HG03521 (cell line): ENCODE results near the gene RRP1B.
"Not testable (repeated sequence)": the region's sequence is repeated elsewhere in the genome, so short reads cannot be mapped to it uniquely, and the experiment has no call there.

Experiments used
- ATAC-seq: cut with Tn5 transposase; IDR thresholded peaks from one replicate; pipeline ENCODE4 v1.9.1; 2021; ENCODE audit warnings: mild to moderate bottlenecking, moderate library complexity; ENCODE audit not compliant: unreplicated experiment

The RRP1B gene

GRCh38 chr21:43697758-43698643 lies 38.6 kb downstream of the RRP1B start:
- ATAC-seq = no peak

GRCh38 chr21:43699492-43699777 lies 40.1 kb downstream of the RRP1B start:
- not testable (repeated sequence) for ATAC-seq

GRCh38 chr21:43699933-43700599 lies 40.7 kb downstream of the RRP1B start:
- ATAC-seq = no peak

- ATAC-seq = no peak
These were observed 42.8 kb downstream of the RRP1B start for GRCh38 chr21:43701936-43702784.

GRCh38 chr21:43702785-43703034 lies 43.4 kb downstream of the RRP1B start:
- ATAC-seq = no peak

GRCh38 chr21:43703035-43703880 lies 43.9 kb downstream of the RRP1B start:
- no peak for ATAC-seq

GRCh38 chr21:43707462-43707861 lies 48.1 kb downstream of the RRP1B start:
- ATAC-seq = no peak

GRCh38 chr21:43708745-43709381 lies 49.5 kb downstream of the RRP1B start:
- no peak for ATAC-seq

- ATAC-seq = no peak
These were observed 53.0 kb downstream of the RRP1B start for GRCh38 chr21:43712268-43712942.

GRCh38 chr21:43713123-43713522 lies 53.8 kb downstream of the RRP1B start:
- ATAC-seq = not testable (repeated sequence)

- peak; percentile 28 for ATAC-seq
These were observed 57.2 kb downstream of the RRP1B start for GRCh38 chr21:43716376-43717165.

GRCh38 chr21:43717166-43717853 lies 58.0 kb downstream of the RRP1B start:
- ATAC-seq = no peak

- no peak for ATAC-seq
These were observed 58.9 kb downstream of the RRP1B start for GRCh38 chr21:43717967-43718871.

- peak; percentile 68 for ATAC-seq
These were observed 59.8 kb downstream of the RRP1B start, which contains the start of gene PDXK for GRCh38 chr21:43718872-43719747. TSS of gene PDXK (plus strand) at chr21:43719129. CDS start at chr21:43719295, 166 bp downstream.

GRCh38 chr21:43719748-43720538 lies 60.6 kb downstream of the RRP1B start:
- ATAC-seq = no peak
